ENCODE results near the gene OCEL1.

OCEL1 gene

GRCh38 chr19:17227798-17228367 lies 1.9 kb downstream of the OCEL1 start:
- Histone ChIP-seq H3K9ac (ENCODE audit: low read length) (no peak overlapping the region), H3F3A (ENCODE audit: insufficient read depth, low read length) (no peaks in the 10 kb centered on the region)

GRCh38 chr19:17229890-17230289 lies 3.9 kb downstream of the OCEL1 start:
- Histone ChIP-seq H3F3A (ENCODE audit: insufficient read depth, low read length) (no peaks in the 10 kb centered on the region), H4K20me1 (ENCODE audit: insufficient read depth, low read length) (no peaks in the 10 kb centered on the region), H3K27ac (ENCODE audit: low read depth, low read length, poor library complexity, severe bottlenecking) (no peak overlapping the region), H3K4me1 (ENCODE audit: insufficient read depth, low read length, severe bottlenecking) (peaks cover 29% of the 10 kb centered on the region), H2AFZ (ENCODE audit: low read length) (no peak overlapping the region), H3K4me3 (ENCODE audit: low read depth, low read length, poor library complexity, severe bottlenecking) (no peak overlapping the region), H3K27me3 (ENCODE audit: insufficient read depth, low read length) (no peaks in the 10 kb centered on the region), H3K9me2 (ENCODE audit: low read depth, low read length) (no peaks in the 10 kb centered on the region), H3K79me2 (ENCODE audit: insufficient read depth, low read length) (peaks cover 4% of the 10 kb centered on the region; the same call in 1 of the 2 replicates), H3K4me2 (ENCODE audit: low read length) (no peak overlapping the region), H3K9ac (ENCODE audit: low read length) (no peak overlapping the region), H3K36me3 (ENCODE audit: insufficient read depth, low read length) (peaks cover 28% of the 10 kb centered on the region; the same call in 1 of the 2 replicates), H3K9me3 (ENCODE audit: low read length) (no peaks in the 10 kb centered on the region)
- TF ChIP-seq EZH2 (IDR thresholded peaks at IDR 0.05; ENCODE audit: borderline replicate concordance, low read length) (no peak), CTCF (IDR thresholded peaks at IDR 0.05; ENCODE audit: low read length) (no peak)

More at GRCh38 chr19:17227798-17228367, 1.9 kb downstream of the OCEL1 start:
- Histone ChIP-seq H3K36me3 (ENCODE audit: insufficient read depth, low read length) (peaks cover 27% of the 10 kb centered on the region; the same call in 1 of the 2 replicates), H2AFZ (ENCODE audit: low read length) (no peak overlapping the region), H3K27ac (ENCODE audit: low read depth, low read length, poor library complexity, severe bottlenecking) (no peak overlapping the region), H3K79me2 (ENCODE audit: insufficient read depth, low read length) (no peaks in the 10 kb centered on the region), H3K4me2 (ENCODE audit: low read length) (no peak overlapping the region; the same call in 1 of the 2 replicates), H3K27me3 (ENCODE audit: insufficient read depth, low read length) (no peaks in the 10 kb centered on the region), H3K9me3 (ENCODE audit: low read length) (no peaks in the 10 kb centered on the region), H4K20me1 (ENCODE audit: insufficient read depth, low read length) (no peaks in the 10 kb centered on the region), H3K4me1 (ENCODE audit: insufficient read depth, low read length, severe bottlenecking) (peaks cover 21% of the 10 kb centered on the region), H3K9me2 (ENCODE audit: low read depth, low read length) (no peaks in the 10 kb centered on the region), H3K4me3 (ENCODE audit: low read depth, low read length, poor library complexity, severe bottlenecking) (peak overlapping the region; percentile 26)
- TF ChIP-seq CTCF (IDR thresholded peaks at IDR 0.05; ENCODE audit: low read length): no peak
- no peak for TF ChIP-seq EZH2 (IDR thresholded peaks at IDR 0.05; ENCODE audit: borderline replicate concordance, low read length)

GRCh38 chr19:17232258-17232657 lies 6.2 kb downstream of the OCEL1 start:
- Histone ChIP-seq H3K9me3 (ENCODE audit: low read length) (no peaks in the 10 kb centered on the region), H2AFZ (ENCODE audit: low read length) (no peak overlapping the region), H3K4me2 (ENCODE audit: low read length) (no peak overlapping the region), H4K20me1 (ENCODE audit: insufficient read depth, low read length) (no peaks in the 10 kb centered on the region), H3K36me3 (ENCODE audit: insufficient read depth, low read length) (peaks cover 28% of the 10 kb centered on the region; the same call in 1 of the 2 replicates), H3K4me1 (ENCODE audit: insufficient read depth, low read length, severe bottlenecking) (peaks cover 32% of the 10 kb centered on the region), H3F3A (ENCODE audit: insufficient read depth, low read length) (no peaks in the 10 kb centered on the region), H3K27me3 (ENCODE audit: insufficient read depth, low read length) (no peaks in the 10 kb centered on the region), H3K79me2 (ENCODE audit: insufficient read depth, low read length) (peaks cover 4% of the 10 kb centered on the region; the same call in 1 of the 2 replicates), H3K9ac (ENCODE audit: low read length) (no peak overlapping the region), H3K27ac (ENCODE audit: low read depth, low read length, poor library complexity, severe bottlenecking) (no peak overlapping the region), H3K9me2 (ENCODE audit: low read depth, low read length) (no peaks in the 10 kb centered on the region), H3K4me3 (ENCODE audit: low read depth, low read length, poor library complexity, severe bottlenecking) (no peak overlapping the region)
- TF ChIP-seq EZH2 (IDR thresholded peaks at IDR 0.05; ENCODE audit: borderline replicate concordance, low read length) (no peak), CTCF (IDR thresholded peaks at IDR 0.05; ENCODE audit: low read length) (no peak)

Measured in OCI-LY1 (cell line).